Osteocyte (in vitro differentiated cells): ENCODE data around the gene PRPSAP2. TPM values are rescaled to one million over a fixed set of nuclear protein-coding genes. Genes with fewer than 3 reads are reported as not detected.
A peak's percentile ranks its signal among the peaks of the same experiment; 100 is the strongest.
"Not testable (repeated sequence)": the region's sequence is repeated elsewhere in the genome, so short reads cannot be mapped to it uniquely, and the experiment has no call there.

Experiments
- DNase-seq: peaks from one replicate; pipeline ENCODE4 v3.0.0; 2021; ENCODE audit warnings: mixed read lengths; ENCODE audit not compliant: unreplicated experiment; ENCODE audit errors: extremely low spot score
- H3K27ac Mint-ChIP-seq: one replicate; pipeline ENCODE4 v1.8.0; 2021; ENCODE audit warnings: mild to moderate bottlenecking, mixed read lengths; ENCODE audit not compliant: unreplicated experiment
- H3K27me3 Mint-ChIP-seq: one replicate; pipeline ENCODE4 v1.8.0; 2021; ENCODE audit warnings: mixed read lengths; ENCODE audit not compliant: unreplicated experiment
- H3K36me3 Mint-ChIP-seq: one replicate; pipeline ENCODE4 v1.8.0; 2021; ENCODE audit warnings: mixed read lengths; ENCODE audit not compliant: unreplicated experiment
- H3K4me1 Mint-ChIP-seq: one replicate; pipeline ENCODE4 v1.8.0; 2021; ENCODE audit warnings: mixed read lengths; ENCODE audit not compliant: unreplicated experiment
- H3K4me3 Mint-ChIP-seq: one replicate; pipeline ENCODE4 v1.8.0; 2021; ENCODE audit warnings: mild to moderate bottlenecking, moderate library complexity, mixed read lengths; ENCODE audit not compliant: unreplicated experiment
- H3K9me3 Mint-ChIP-seq: one replicate; pipeline ENCODE4 v1.8.0; 2021; ENCODE audit warnings: mixed read lengths; ENCODE audit not compliant: unreplicated experiment
- CTCF ChIP-seq: fragments of 200-600 bp; sonication (generic); IDR thresholded peaks from 2 replicates; pipeline ENCODE4 v1.5.0; 2021; ENCODE audit warnings: antibody characterized with exemption, mild to moderate bottlenecking, moderate library complexity
- total RNA-seq: library from RNA; stranded (reverse); gene quantifications from 2 replicates; pipeline ENCODE4 v1.2.1, GENCODE V29; 2021

PRPSAP2 gene
- total RNA-seq, 1 donor from 2014 or later: 25.7 TPM

- DNase-seq: no peak
- H3K27me3 Mint-ChIP-seq: no peaks in the 10 kb centered on the region
- H3K4me3 Mint-ChIP-seq: peak overlapping the region; percentile 85
- H3K9me3 Mint-ChIP-seq: no peaks in the 10 kb centered on the region
- no peaks in the 10 kb centered on the region for H3K36me3 Mint-ChIP-seq
- H3K27ac Mint-ChIP-seq: peak overlapping the region; percentile 88
- TF ChIP-seq CTCF: no peak
- H3K4me1 Mint-ChIP-seq: peaks cover 38% of the 10 kb centered on the region
Measured at GRCh38 chr17:18858567-18859245, 775 bp downstream of the PRPSAP2 start.

GRCh38 chr17:18859256-18859655 lies 1.3 kb downstream of the PRPSAP2 start:
- H3K27ac Mint-ChIP-seq: peak overlapping the region; percentile 88
- no peaks in the 10 kb centered on the region for H3K9me3 Mint-ChIP-seq
- H3K4me3 Mint-ChIP-seq: peak overlapping the region; percentile 85
- no peaks in the 10 kb centered on the region for H3K36me3 Mint-ChIP-seq
- DNase-seq: no peak
- H3K27me3 Mint-ChIP-seq: no peaks in the 10 kb centered on the region
- H3K4me1 Mint-ChIP-seq: peaks cover 38% of the 10 kb centered on the region
- TF ChIP-seq CTCF: no peak

GRCh38 chr17:18860161-18860972 lies 2.4 kb downstream of the PRPSAP2 start:
- no peak overlapping the region for H3K4me3 Mint-ChIP-seq
- peaks cover 31% of the 10 kb centered on the region for H3K4me1 Mint-ChIP-seq

GRCh38 chr17:18862011-18862410 lies 4.1 kb downstream of the PRPSAP2 start:
- peaks cover 17% of the 10 kb centered on the region for H3K4me1 Mint-ChIP-seq
- no peak for TF ChIP-seq CTCF
- H3K27me3 Mint-ChIP-seq: no peaks in the 10 kb centered on the region

More at GRCh38 chr17:18860161-18860972, 2.4 kb downstream of the PRPSAP2 start:
- Mint-ChIP-seq H3K27ac (no peak overlapping the region), H3K36me3 (no peaks in the 10 kb centered on the region), H3K27me3 (no peaks in the 10 kb centered on the region), H3K9me3 (no peaks in the 10 kb centered on the region)
- TF ChIP-seq CTCF: no peak
- peak; percentile 10 for DNase-seq

GRCh38 chr17:18864996-18865395 lies 7.1 kb downstream of the PRPSAP2 start:
- H3K36me3 Mint-ChIP-seq, H3K4me1 Mint-ChIP-seq, H3K4me3 Mint-ChIP-seq, H3K27me3 Mint-ChIP-seq, DNase-seq, H3K9me3 Mint-ChIP-seq, H3K27ac Mint-ChIP-seq: not testable (repeated sequence)

More at GRCh38 chr17:18862011-18862410, 4.1 kb downstream of the PRPSAP2 start:
- Mint-ChIP-seq H3K27ac (no peak overlapping the region), H3K9me3 (no peaks in the 10 kb centered on the region), H3K36me3 (peaks cover 2% of the 10 kb centered on the region), H3K4me3 (no peak overlapping the region)
- DNase-seq: no peak
